Neural cell (in vitro differentiated cells): ENCODE results near the gene AEBP2.

Experiments
- EP300 ChIP-seq: fragments of 450-650 bp; conservative IDR thresholded peaks from 2 replicates; pipeline ENCODE4 v1.6.1; 2014; ENCODE audit warnings: antibody characterized with exemption, mild to moderate bottlenecking, moderate library complexity; ENCODE audit not compliant: poor library complexity, severe bottlenecking
- EZH2 ChIP-seq: fragments of 200-600, 300-800 bp; shearing (Covaris generic), sonication (generic); IDR thresholded peaks from 2 replicates; pipeline ENCODE4 v1.6.1; 2014; ENCODE audit warnings: antibody characterized with exemption, low read length, borderline replicate concordance, mild to moderate bottlenecking; ENCODE audit not compliant: insufficient read depth, poor library complexity, severe bottlenecking
- MXI1 ChIP-seq: fragments of 450-650 bp; conservative IDR thresholded peaks from 2 replicates; pipeline ENCODE4 v1.6.1; 2014; ENCODE audit warnings: antibody characterized with exemption, mild to moderate bottlenecking; ENCODE audit not compliant: poor library complexity, severe bottlenecking
- POLR2AphosphoS5 ChIP-seq: IDR thresholded peaks from 2 replicates; pipeline ENCODE4 v1.6.1; 2012
- RAD21 ChIP-seq: fragments of 450-650 bp; conservative IDR thresholded peaks from 2 replicates; pipeline ENCODE4 v1.6.1; 2014; ENCODE audit warnings: antibody characterized with exemption, mild to moderate bottlenecking, moderate library complexity
- SMC3 ChIP-seq: fragments of 450-650 bp; conservative IDR thresholded peaks from 2 replicates; pipeline ENCODE4 v1.6.1; 2014; ENCODE audit warnings: antibody characterized with exemption, mild to moderate bottlenecking, moderate library complexity; ENCODE audit not compliant: poor library complexity
- TAF1 ChIP-seq: IDR thresholded peaks from 2 replicates; pipeline ENCODE4 v1.6.1; 2012; ENCODE audit warnings: low read depth
- TF ChIP-seq, protein P1 (sequence below): fragments of 450-650 bp; IDR thresholded peaks from 2 replicates; pipeline ENCODE4 v1.5.1; 2014; ENCODE audit warnings: antibody characterized with exemption, mild to moderate bottlenecking, moderate library complexity; ENCODE audit not compliant: poor library complexity, severe bottlenecking
- TF ChIP-seq, protein P2 (sequence below): IDR thresholded peaks from 2 replicates; pipeline ENCODE4 v1.6.1; 2012; ENCODE audit warnings: borderline replicate concordance

DNA sequence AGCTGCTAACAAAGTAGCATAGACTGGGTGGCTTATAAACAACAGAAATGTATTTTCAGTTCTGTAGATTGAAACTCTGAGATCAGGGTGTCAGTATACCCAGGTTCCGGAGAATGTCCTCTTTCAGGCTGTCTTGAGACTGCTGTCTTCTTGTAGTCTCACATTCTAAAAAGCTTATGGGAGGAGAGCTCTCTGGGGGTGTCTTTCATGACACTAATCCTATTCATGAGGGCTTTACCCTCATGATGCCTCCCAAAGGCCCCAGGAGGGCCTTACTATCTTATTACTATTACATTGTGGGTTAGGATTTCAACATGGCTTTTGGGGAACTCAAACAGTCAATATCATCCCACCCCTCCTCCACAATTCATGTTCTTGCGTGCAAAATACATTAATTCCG is 94.3 kb downstream of the AEBP2 start:
- TF ChIP-seq, protein P1, sequence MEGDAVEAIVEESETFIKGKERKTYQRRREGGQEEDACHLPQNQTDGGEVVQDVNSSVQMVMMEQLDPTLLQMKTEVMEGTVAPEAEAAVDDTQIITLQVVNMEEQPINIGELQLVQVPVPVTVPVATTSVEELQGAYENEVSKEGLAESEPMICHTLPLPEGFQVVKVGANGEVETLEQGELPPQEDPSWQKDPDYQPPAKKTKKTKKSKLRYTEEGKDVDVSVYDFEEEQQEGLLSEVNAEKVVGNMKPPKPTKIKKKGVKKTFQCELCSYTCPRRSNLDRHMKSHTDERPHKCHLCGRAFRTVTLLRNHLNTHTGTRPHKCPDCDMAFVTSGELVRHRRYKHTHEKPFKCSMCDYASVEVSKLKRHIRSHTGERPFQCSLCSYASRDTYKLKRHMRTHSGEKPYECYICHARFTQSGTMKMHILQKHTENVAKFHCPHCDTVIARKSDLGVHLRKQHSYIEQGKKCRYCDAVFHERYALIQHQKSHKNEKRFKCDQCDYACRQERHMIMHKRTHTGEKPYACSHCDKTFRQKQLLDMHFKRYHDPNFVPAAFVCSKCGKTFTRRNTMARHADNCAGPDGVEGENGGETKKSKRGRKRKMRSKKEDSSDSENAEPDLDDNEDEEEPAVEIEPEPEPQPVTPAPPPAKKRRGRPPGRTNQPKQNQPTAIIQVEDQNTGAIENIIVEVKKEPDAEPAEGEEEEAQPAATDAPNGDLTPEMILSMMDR, result no peak
- TF ChIP-seq, protein P2, sequence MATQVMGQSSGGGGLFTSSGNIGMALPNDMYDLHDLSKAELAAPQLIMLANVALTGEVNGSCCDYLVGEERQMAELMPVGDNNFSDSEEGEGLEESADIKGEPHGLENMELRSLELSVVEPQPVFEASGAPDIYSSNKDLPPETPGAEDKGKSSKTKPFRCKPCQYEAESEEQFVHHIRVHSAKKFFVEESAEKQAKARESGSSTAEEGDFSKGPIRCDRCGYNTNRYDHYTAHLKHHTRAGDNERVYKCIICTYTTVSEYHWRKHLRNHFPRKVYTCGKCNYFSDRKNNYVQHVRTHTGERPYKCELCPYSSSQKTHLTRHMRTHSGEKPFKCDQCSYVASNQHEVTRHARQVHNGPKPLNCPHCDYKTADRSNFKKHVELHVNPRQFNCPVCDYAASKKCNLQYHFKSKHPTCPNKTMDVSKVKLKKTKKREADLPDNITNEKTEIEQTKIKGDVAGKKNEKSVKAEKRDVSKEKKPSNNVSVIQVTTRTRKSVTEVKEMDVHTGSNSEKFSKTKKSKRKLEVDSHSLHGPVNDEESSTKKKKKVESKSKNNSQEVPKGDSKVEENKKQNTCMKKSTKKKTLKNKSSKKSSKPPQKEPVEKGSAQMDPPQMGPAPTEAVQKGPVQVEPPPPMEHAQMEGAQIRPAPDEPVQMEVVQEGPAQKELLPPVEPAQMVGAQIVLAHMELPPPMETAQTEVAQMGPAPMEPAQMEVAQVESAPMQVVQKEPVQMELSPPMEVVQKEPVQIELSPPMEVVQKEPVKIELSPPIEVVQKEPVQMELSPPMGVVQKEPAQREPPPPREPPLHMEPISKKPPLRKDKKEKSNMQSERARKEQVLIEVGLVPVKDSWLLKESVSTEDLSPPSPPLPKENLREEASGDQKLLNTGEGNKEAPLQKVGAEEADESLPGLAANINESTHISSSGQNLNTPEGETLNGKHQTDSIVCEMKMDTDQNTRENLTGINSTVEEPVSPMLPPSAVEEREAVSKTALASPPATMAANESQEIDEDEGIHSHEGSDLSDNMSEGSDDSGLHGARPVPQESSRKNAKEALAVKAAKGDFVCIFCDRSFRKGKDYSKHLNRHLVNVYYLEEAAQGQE, result no peak
- TF ChIP-seq POLR2AphosphoS5 (no peak), EP300 (no peak), EZH2 (no peak), RAD21 (no peak), SMC3 (no peak), TAF1 (no peak), MXI1 (no peak)
